GM23338 (cell line): Measurements from ENCODE around the gene TUBA8. TPM values are rescaled to one million over a fixed set of nuclear protein-coding genes. Genes with fewer than 3 reads are reported as not detected.
"Not testable (repeated sequence)": the region's sequence is repeated elsewhere in the genome, so short reads cannot be mapped to it uniquely, and the experiment has no call there.

Experiments used
- ATAC-seq: fragments of 200-7000 bp; cut with Tn5 transposase; 3 replicates; pipeline ENCODE4 v1.9.1; 2020
- DNase-seq: peaks from one replicate; pipeline ENCODE4 v3.0.0-alpha.2; 2015; ENCODE audit warnings: low spot score
- H2AFZ ChIP-seq: fragments of 200-600 bp; sonication (generic); 2 replicates; pipeline ENCODE4 v1.8.0; 2016; ENCODE audit warnings: antibody characterized with exemption, mild to moderate bottlenecking, moderate library complexity
- H3F3A ChIP-seq: fragments of 200-600 bp; sonication (generic); replicated peaks from 2 replicates; pipeline ENCODE4 v1.8.0; 2017; ENCODE audit warnings: antibody characterized with exemption, mixed run types, low read depth
- H3K27ac ChIP-seq: fragments of 200-600 bp; sonication (generic); 2 replicates; pipeline ENCODE4 v1.6.1; 2016; ENCODE audit warnings: low read depth
- H3K27me3 ChIP-seq: fragments of 200-600 bp; sonication (generic); 2 replicates; pipeline ENCODE4 v1.8.0; 2016; ENCODE audit warnings: mild to moderate bottlenecking, mixed run types, moderate library complexity; ENCODE audit not compliant: insufficient read depth
- H3K36me3 ChIP-seq: fragments of 200-600 bp; sonication (generic); 2 replicates; pipeline ENCODE4 v1.8.0; 2016; ENCODE audit warnings: mild to moderate bottlenecking; ENCODE audit not compliant: insufficient read depth
- H3K4me1 ChIP-seq: fragments of 200-600 bp; sonication (generic); 2 replicates; pipeline ENCODE4 v1.8.0; 2016; ENCODE audit warnings: mild to moderate bottlenecking, moderate library complexity; ENCODE audit not compliant: insufficient read depth
- H3K4me2 ChIP-seq: fragments of 200-600 bp; sonication (generic); 2 replicates; pipeline ENCODE4 v1.7.1; 2017; ENCODE audit warnings: mixed run types
- H3K4me3 ChIP-seq: fragments of 200-600 bp; sonication (generic); 2 replicates; pipeline ENCODE4 v1.6.1; 2016; ENCODE audit warnings: mixed run types
- H3K79me2 ChIP-seq: fragments of 200-600 bp; sonication (generic); replicated peaks from 2 replicates; pipeline ENCODE4 v1.8.0; 2017; ENCODE audit warnings: mild to moderate bottlenecking; ENCODE audit not compliant: insufficient read depth
- H3K9me2 ChIP-seq: fragments of 200-600 bp; sonication (generic); 2 replicates; pipeline ENCODE4 v1.8.0; 2017; ENCODE audit not compliant: insufficient read depth
- H4K20me1 ChIP-seq: fragments of 200-600 bp; sonication (generic); replicated peaks from 2 replicates; pipeline ENCODE4 v1.8.0; 2017; ENCODE audit warnings: mild to moderate bottlenecking; ENCODE audit not compliant: insufficient read depth
- H3K27ac Mint-ChIP-seq: 2 replicates; pipeline ENCODE4 v1.8.0; 2020; ENCODE audit warnings: inconsistent platforms, mild to moderate bottlenecking, moderate library complexity, mixed read lengths
- H3K27me3 Mint-ChIP-seq: 3 replicates; pipeline ENCODE4 v1.8.0; 2022; ENCODE audit warnings: low read depth, mild to moderate bottlenecking, moderate library complexity, mixed read lengths, inconsistent platforms; ENCODE audit not compliant: insufficient read depth, poor library complexity
- H3K36me3 Mint-ChIP-seq: 3 replicates; pipeline ENCODE4 v1.8.0; 2021; ENCODE audit warnings: low read depth, mild to moderate bottlenecking, inconsistent platforms, moderate library complexity, mixed read lengths
- H3K4me1 Mint-ChIP-seq: 3 replicates; pipeline ENCODE4 v1.8.0; 2020; ENCODE audit warnings: mild to moderate bottlenecking, inconsistent platforms, mixed read lengths
- H3K4me3 Mint-ChIP-seq: 3 replicates; pipeline ENCODE4 v1.8.0; 2021; ENCODE audit warnings: moderate library complexity, mild to moderate bottlenecking, inconsistent platforms, mixed read lengths
- H3K9me3 Mint-ChIP-seq: 3 replicates; pipeline ENCODE4 v1.8.0; 2020; ENCODE audit warnings: moderate library complexity, mild to moderate bottlenecking, inconsistent platforms, mixed read lengths
- CREB1 ChIP-seq: fragments of 250-450 bp; sonication (Bioruptor Pico); IDR thresholded peaks from 2 replicates; pipeline ENCODE4 v1.5.0; 2020; ENCODE audit warnings: low read depth, mild to moderate bottlenecking, moderate library complexity
- NANOG ChIP-seq: IDR thresholded peaks from 2 replicates; pipeline ENCODE4 v1.6.1; 2016; ENCODE audit warnings: antibody characterized with exemption, borderline replicate concordance
- POLR2AphosphoS5 ChIP-seq: IDR thresholded peaks from 2 replicates; pipeline ENCODE4 v1.6.1; 2016; ENCODE audit warnings: antibody characterized with exemption, low read depth
- STAT1 ChIP-seq: IDR thresholded peaks from one replicate; pipeline ENCODE4 v1.6.1; 2016; ENCODE audit warnings: antibody characterized with exemption; ENCODE audit not compliant: unreplicated experiment
- ZNF331 ChIP-seq: fragments of 250-450 bp; sonication (Bioruptor Pico); IDR thresholded peaks from 2 replicates; pipeline ENCODE4 v1.5.0; 2020; ENCODE audit warnings: low read depth, mild to moderate bottlenecking, moderate library complexity
- polyA plus RNA-seq: library from polyadenylated mRNA; unstranded; fragments of >200 nt; fragmentation: Nextera tagmentation; extraction: Ambion mirVana; gene quantifications from 2 replicates; pipeline ENCODE4 v1.2.1, GENCODE V29; 2016
- total RNA-seq: library from RNA; depleted of rRNA; stranded (reverse); fragments of >200 nt; shearing (Covaris generic); gene quantifications from 2 replicates; pipeline ENCODE4 v1.2.3, GENCODE V29; 2014
- TF ChIP-seq, protein P1 (sequence below): fragments of 250-450 bp; sonication (Bioruptor Pico); IDR thresholded peaks from 2 replicates; pipeline ENCODE4 v1.5.0; 2020; ENCODE audit warnings: mild to moderate bottlenecking, moderate library complexity
- TF ChIP-seq, protein P2 (sequence below): IDR thresholded peaks from 2 replicates; pipeline ENCODE4 v1.6.1; 2016; ENCODE audit warnings: antibody characterized with exemption
- TF ChIP-seq, protein P3 (sequence below), 2 experiments: fragments of 200-600 bp in 1 of 2; sonication (generic) in 1 of 2; conservative IDR thresholded peaks; 2 replicates each; pipeline versions ENCODE4 v1.5.1 to v1.6.1; 2016 to 2017; ENCODE audit warnings: antibody characterized with exemption in 2 of 2, low read depth in 2 of 2, mild to moderate bottlenecking in 2 of 2, moderate library complexity in 1 of 2

Gene TUBA8
- total and polyA plus RNA-seq, 2 experiments from 2014 or later = 0.31 to 0.48 TPM

DNA sequence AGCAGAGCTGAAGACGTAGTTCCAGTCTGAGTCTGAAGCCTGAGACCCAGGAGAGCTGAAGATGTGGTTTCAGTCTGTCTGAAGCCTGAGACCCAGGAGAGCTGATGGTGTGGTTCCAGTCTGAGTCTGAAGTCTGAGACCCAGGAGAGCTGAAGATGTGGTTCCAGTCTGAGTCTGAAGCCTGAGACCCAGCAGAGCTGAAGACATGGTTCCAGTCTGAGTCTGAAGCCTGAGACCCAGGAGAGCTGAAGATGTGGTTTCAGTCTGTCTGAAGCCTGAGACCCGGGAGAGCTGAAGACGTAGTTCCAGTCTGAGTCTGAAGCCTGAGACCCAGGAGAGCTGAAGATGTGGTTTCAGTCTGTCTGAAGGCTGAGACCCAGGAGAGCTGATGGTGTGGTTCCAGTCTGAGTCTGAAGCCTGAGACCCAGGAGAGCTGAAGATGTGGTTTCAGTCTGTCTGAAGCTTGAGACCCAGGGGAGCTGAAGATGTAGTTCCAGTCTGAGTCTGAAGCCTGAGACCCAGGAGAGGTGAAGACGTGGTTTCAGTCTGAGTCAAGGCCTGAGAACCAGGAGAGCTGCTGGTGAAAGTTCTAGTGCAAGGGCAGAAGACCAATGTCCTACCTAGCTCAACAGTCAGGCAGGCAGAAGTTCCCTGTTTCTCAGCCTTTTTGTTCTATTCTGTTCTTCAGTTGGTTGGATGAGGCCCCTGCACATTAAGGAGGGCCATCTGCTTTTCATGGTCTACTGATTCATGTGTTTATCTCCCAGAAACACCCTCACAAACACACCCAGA is 3.9 kb upstream of the TUBA8 start:
- H3K27ac Mint-ChIP-seq, H3K4me3 Mint-ChIP-seq: not testable (repeated sequence)

DNA sequence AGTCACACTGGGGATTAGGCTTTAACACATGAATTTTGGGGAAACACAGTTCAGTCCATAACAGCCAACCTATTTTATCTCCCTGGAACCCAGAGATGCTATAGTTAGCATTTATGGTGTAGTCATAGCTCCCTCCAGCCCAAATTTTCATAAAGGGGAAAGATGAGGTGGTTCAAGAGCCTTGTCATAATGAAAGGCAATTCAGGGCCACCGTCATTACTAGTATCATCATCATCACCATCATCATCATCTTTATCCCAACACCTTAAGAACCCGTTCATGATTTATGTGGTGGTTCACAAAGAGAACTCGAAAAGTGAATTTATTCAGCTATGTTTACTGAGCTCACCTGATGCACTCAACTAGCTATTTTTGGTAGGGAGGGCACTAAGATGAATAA is 2.4 kb upstream of the TUBA8 start:
- H3K4me1 ChIP-seq = peaks cover 12% of the 10 kb centered on the region; the same call in 1 of the 2 replicates
- no peak overlapping the region for H3K27ac Mint-ChIP-seq
- TF ChIP-seq, protein P1, sequence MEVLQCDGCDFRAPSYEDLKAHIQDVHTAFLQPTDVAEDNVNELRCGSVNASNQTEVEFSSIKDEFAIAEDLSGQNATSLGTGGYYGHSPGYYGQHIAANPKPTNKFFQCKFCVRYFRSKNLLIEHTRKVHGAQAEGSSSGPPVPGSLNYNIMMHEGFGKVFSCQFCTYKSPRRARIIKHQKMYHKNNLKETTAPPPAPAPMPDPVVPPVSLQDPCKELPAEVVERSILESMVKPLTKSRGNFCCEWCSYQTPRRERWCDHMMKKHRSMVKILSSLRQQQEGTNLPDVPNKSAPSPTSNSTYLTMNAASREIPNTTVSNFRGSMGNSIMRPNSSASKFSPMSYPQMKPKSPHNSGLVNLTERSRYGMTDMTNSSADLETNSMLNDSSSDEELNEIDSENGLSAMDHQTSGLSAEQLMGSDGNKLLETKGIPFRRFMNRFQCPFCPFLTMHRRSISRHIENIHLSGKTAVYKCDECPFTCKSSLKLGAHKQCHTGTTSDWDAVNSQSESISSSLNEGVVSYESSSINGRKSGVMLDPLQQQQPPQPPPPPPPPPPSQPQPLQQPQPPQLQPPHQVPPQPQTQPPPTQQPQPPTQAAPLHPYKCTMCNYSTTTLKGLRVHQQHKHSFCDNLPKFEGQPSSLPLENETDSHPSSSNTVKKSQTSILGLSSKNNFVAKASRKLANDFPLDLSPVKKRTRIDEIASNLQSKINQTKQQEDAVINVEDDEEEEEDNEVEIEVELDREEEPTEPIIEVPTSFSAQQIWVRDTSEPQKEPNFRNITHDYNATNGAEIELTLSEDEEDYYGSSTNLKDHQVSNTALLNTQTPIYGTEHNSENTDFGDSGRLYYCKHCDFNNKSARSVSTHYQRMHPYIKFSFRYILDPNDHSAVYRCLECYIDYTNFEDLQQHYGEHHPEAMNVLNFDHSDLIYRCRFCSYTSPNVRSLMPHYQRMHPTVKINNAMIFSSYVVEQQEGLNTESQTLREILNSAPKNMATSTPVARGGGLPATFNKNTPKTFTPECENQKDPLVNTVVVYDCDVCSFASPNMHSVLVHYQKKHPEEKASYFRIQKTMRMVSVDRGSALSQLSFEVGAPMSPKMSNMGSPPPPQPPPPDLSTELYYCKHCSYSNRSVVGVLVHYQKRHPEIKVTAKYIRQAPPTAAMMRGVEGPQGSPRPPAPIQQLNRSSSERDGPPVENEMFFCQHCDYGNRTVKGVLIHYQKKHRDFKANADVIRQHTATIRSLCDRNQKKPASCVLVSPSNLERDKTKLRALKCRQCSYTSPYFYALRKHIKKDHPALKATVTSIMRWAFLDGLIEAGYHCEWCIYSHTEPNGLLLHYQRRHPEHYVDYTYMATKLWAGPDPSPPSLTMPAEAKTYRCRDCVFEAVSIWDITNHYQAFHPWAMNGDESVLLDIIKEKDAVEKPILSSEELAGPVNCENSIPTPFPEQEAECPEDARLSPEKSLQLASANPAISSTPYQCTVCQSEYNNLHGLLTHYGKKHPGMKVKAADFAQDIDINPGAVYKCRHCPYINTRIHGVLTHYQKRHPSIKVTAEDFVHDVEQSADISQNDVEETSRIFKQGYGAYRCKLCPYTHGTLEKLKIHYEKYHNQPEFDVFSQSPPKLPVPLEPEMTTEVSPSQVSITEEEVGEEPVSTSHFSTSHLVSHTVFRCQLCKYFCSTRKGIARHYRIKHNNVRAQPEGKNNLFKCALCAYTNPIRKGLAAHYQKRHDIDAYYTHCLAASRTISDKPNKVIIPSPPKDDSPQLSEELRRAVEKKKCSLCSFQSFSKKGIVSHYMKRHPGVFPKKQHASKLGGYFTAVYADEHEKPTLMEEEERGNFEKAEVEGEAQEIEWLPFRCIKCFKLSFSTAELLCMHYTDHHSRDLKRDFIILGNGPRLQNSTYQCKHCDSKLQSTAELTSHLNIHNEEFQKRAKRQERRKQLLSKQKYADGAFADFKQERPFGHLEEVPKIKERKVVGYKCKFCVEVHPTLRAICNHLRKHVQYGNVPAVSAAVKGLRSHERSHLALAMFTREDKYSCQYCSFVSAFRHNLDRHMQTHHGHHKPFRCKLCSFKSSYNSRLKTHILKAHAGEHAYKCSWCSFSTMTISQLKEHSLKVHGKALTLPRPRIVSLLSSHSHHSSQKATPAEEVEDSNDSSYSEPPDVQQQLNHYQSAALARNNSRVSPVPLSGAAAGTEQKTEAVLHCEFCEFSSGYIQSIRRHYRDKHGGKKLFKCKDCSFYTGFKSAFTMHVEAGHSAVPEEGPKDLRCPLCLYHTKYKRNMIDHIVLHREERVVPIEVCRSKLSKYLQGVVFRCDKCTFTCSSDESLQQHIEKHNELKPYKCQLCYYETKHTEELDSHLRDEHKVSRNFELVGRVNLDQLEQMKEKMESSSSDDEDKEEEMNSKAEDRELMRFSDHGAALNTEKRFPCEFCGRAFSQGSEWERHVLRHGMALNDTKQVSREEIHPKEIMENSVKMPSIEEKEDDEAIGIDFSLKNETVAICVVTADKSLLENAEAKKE (CRISPR knock-in tag) = no peak
- TF ChIP-seq CREB1 (CRISPR knock-in tag) (no peak), NANOG (no peak), POLR2AphosphoS5 (no peak), STAT1 (no peak), ZNF331 (CRISPR knock-in tag) (no peak)
- TF ChIP-seq, protein P2, sequence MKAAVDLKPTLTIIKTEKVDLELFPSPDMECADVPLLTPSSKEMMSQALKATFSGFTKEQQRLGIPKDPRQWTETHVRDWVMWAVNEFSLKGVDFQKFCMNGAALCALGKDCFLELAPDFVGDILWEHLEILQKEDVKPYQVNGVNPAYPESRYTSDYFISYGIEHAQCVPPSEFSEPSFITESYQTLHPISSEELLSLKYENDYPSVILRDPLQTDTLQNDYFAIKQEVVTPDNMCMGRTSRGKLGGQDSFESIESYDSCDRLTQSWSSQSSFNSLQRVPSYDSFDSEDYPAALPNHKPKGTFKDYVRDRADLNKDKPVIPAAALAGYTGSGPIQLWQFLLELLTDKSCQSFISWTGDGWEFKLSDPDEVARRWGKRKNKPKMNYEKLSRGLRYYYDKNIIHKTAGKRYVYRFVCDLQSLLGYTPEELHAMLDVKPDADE = no peak
- TF ChIP-seq, protein P3, sequence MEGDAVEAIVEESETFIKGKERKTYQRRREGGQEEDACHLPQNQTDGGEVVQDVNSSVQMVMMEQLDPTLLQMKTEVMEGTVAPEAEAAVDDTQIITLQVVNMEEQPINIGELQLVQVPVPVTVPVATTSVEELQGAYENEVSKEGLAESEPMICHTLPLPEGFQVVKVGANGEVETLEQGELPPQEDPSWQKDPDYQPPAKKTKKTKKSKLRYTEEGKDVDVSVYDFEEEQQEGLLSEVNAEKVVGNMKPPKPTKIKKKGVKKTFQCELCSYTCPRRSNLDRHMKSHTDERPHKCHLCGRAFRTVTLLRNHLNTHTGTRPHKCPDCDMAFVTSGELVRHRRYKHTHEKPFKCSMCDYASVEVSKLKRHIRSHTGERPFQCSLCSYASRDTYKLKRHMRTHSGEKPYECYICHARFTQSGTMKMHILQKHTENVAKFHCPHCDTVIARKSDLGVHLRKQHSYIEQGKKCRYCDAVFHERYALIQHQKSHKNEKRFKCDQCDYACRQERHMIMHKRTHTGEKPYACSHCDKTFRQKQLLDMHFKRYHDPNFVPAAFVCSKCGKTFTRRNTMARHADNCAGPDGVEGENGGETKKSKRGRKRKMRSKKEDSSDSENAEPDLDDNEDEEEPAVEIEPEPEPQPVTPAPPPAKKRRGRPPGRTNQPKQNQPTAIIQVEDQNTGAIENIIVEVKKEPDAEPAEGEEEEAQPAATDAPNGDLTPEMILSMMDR (conservative IDR thresholded peaks at IDR 0.05; ENCODE audit: low read depth in 2 of 2) = no peak

More for the DNA sequence above, 3.9 kb upstream of the TUBA8 start:
- not testable (repeated sequence) for H3K9me2 ChIP-seq, DNase-seq, H3K36me3 ChIP-seq, H3K79me2 ChIP-seq, ATAC-seq, H3F3A ChIP-seq, H4K20me1 ChIP-seq, H2AFZ ChIP-seq, H3K4me2 ChIP-seq, H3K4me3 ChIP-seq, H3K27ac ChIP-seq
- Mint-ChIP-seq H3K9me3 (peaks cover 46% of the 10 kb centered on the region), H3K27me3 (peaks cover 36% of the 10 kb centered on the region), H3K36me3 (peaks cover 23% of the 10 kb centered on the region), H3K4me1 (peaks cover 11% of the 10 kb centered on the region)
- peaks cover 12% of the 10 kb centered on the region; the same call in 1 of the 2 replicates for H3K4me1 ChIP-seq
- peaks cover 38% of the 10 kb centered on the region for H3K27me3 ChIP-seq

More for the DNA sequence above, 2.4 kb upstream of the TUBA8 start:
- H3K27me3 Mint-ChIP-seq = peaks cover 40% of the 10 kb centered on the region
- Histone ChIP-seq H3F3A (no peaks in the 10 kb centered on the region), H3K9me2 (no peaks in the 10 kb centered on the region), H3K36me3 (no peaks in the 10 kb centered on the region), H3K27ac (no peak overlapping the region), H3K4me3 (no peak overlapping the region), H3K79me2 (no peaks in the 10 kb centered on the region), H2AFZ (no peak overlapping the region), H3K4me2 (no peak overlapping the region), H4K20me1 (no peaks in the 10 kb centered on the region), H3K27me3 (peaks cover 47% of the 10 kb centered on the region)
- H3K9me3 Mint-ChIP-seq = peaks cover 46% of the 10 kb centered on the region
- no peak for DNase-seq
- H3K4me1 Mint-ChIP-seq = peaks cover 11% of the 10 kb centered on the region
- no peak for ATAC-seq
- no peak overlapping the region for H3K4me3 Mint-ChIP-seq
- peaks cover 23% of the 10 kb centered on the region for H3K36me3 Mint-ChIP-seq
